Measurements from ENCODE around the gene DZIP1.
"Not testable (repeated sequence)": the region's sequence is repeated elsewhere in the genome, so short reads cannot be mapped to it uniquely, and the experiment has no call there.

DZIP1 gene

GRCh38 chr13:95644601-95645052, at the start of gene DZIP1:
Gene DZIP1 (minus strand): TSS chr13:95644706. CDS start chr13:95642029, 2,677 bp downstream.
- intact Hi-C loops (cut with DNase I): loop anchor here (2.0 kb wide), 1 partner anchor 32 kb away; the partner anchor contains the start of gene DNAJC3
- DNase-seq: peak; percentile 57 to 98 (median 86)

- DNase-seq; intact Hi-C loops (cut with DNase I): not testable (repeated sequence)
These were observed 46.5 kb upstream of the DZIP1 start for GRCh38 chr13:95690986-95691385.

GRCh38 chr13:95689582-95689926, 45.0 kb upstream of the DZIP1 start:
- intact Hi-C loops (cut with DNase I): no loop called here
- no peak for DNase-seq

GRCh38 chr13:95684960-95685359, 40.5 kb upstream of the DZIP1 start:
- DNase-seq; intact Hi-C loops (cut with DNase I): not testable (repeated sequence)

GRCh38 chr13:95684418-95684817, 39.9 kb upstream of the DZIP1 start:
- intact Hi-C loops (cut with DNase I): no loop called here
- no peak for DNase-seq

- intact Hi-C loops (cut with DNase I): no loop called here
- DNase-seq: no peak
These were observed 35.2 kb upstream of the DZIP1 start for GRCh38 chr13:95679722-95680121.

- no peak for DNase-seq
- intact Hi-C loops (cut with DNase I): no loop called here
These were observed 34.5 kb upstream of the DZIP1 start for GRCh38 chr13:95678967-95679366.

GRCh38 chr13:95677564-95678266, 33.2 kb upstream of the DZIP1 start:
- intact Hi-C loops (cut with DNase I): loop anchor here (2.0 kb wide), 1 partner anchor 33 kb away; the partner anchor contains the start of gene DZIP1
- peak in 3 of 10 donors; percentile 19 to 82 (median 33) for DNase-seq

- intact Hi-C loops (cut with DNase I): loop anchor here (2.0 kb wide), 1 partner anchor 32 kb away; the partner anchor contains the start of gene DZIP1
- DNase-seq: peak; percentile 96 to 100 (median 99)
These were observed 32.5 kb upstream of the DZIP1 start, which contains the start of gene DNAJC3 for GRCh38 chr13:95676762-95677563. Gene DNAJC3 (plus strand): TSS chr13:95677139. CDS start chr13:95677256, 117 bp downstream.

- no peak for DNase-seq
- intact Hi-C loops (cut with DNase I): loop anchor here (2.0 kb wide), 1 partner anchor 31 kb away; the partner anchor contains the start of gene DZIP1
These were observed 31.7 kb upstream of the DZIP1 start for GRCh38 chr13:95676105-95676761.

- DNase-seq: no peak
- intact Hi-C loops (cut with DNase I): no loop called here
These were observed 27.1 kb upstream of the DZIP1 start for GRCh38 chr13:95671597-95671996.

GRCh38 chr13:95667235-95667634, 22.7 kb upstream of the DZIP1 start:
- intact Hi-C loops (cut with DNase I); DNase-seq: not testable (repeated sequence)

- intact Hi-C loops (cut with DNase I): no loop called here
- no peak for DNase-seq
These were observed 16.6 kb upstream of the DZIP1 start for GRCh38 chr13:95660981-95661581.

- DNase-seq: no peak
- intact Hi-C loops (cut with DNase I): no loop called here
These were observed 15.0 kb upstream of the DZIP1 start for GRCh38 chr13:95659500-95659899.

- no peak for DNase-seq
- intact Hi-C loops (cut with DNase I): no loop called here
These were observed 12.0 kb upstream of the DZIP1 start for GRCh38 chr13:95656386-95657015.

GRCh38 chr13:95652821-95653220, 8.3 kb upstream of the DZIP1 start:
- DNase-seq: no peak
- intact Hi-C loops (cut with DNase I): no loop called here

GRCh38 chr13:95652244-95652764, 7.8 kb upstream of the DZIP1 start:
- DNase-seq: no peak
- intact Hi-C loops (cut with DNase I): no loop called here

GRCh38 chr13:95650696-95651095, 6.2 kb upstream of the DZIP1 start:
- intact Hi-C loops (cut with DNase I): no loop called here
- DNase-seq: no peak

- DNase-seq: no peak
- intact Hi-C loops (cut with DNase I): no loop called here
These were observed 2.8 kb upstream of the DZIP1 start for GRCh38 chr13:95647321-95647720.

Data from posterior cingulate gyrus (tissue), 11 donors.